ENCODE data around the gene BTG1.

DNA sequence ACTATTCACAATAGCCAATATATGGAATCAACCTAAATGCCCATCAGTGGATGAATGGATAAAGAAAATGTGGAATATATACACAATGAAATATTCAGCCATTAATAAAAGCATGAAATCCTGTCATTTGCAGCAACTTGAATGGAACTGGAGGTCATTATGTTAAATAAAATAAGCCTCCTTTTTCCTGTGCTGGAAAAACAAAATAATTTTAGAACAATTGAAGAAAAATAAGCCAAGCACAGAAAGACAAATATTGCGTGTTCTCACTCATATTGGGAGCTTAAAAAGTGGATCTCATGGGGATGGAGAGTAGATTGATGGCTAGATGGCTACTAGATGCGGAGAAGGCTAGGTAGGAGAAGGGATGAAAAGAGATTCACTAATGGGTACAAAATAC, 6.3 kb upstream of the BTG1 start:
- TF ChIP-seq, protein P1, sequence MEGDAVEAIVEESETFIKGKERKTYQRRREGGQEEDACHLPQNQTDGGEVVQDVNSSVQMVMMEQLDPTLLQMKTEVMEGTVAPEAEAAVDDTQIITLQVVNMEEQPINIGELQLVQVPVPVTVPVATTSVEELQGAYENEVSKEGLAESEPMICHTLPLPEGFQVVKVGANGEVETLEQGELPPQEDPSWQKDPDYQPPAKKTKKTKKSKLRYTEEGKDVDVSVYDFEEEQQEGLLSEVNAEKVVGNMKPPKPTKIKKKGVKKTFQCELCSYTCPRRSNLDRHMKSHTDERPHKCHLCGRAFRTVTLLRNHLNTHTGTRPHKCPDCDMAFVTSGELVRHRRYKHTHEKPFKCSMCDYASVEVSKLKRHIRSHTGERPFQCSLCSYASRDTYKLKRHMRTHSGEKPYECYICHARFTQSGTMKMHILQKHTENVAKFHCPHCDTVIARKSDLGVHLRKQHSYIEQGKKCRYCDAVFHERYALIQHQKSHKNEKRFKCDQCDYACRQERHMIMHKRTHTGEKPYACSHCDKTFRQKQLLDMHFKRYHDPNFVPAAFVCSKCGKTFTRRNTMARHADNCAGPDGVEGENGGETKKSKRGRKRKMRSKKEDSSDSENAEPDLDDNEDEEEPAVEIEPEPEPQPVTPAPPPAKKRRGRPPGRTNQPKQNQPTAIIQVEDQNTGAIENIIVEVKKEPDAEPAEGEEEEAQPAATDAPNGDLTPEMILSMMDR (IDR thresholded peaks at IDR 0.05), result no peak
- no peak for TF ChIP-seq POLR2A (IDR thresholded peaks at IDR 0.05)

All from body of pancreas (tissue), 4 donors.